Stimulated activated naive CD8-positive, alpha-beta T cell treated with anti-CD3 and anti-CD28 coated beads, Interleukin-15, Interleukin-2, amounts not matched to agents 100 U/mL and 50 U/mL, for 24 hours (primary cell): ENCODE results near the gene CATSPERZ.

Source experiments
- ATAC-seq: fragments of 150-1000 bp; cut with Tn5 transposase; one replicate; pipeline ENCODE4 v1.10.0; 2021
- DNase-seq: peaks from one replicate; pipeline ENCODE4 v3.0.0; 2021

The CATSPERZ gene

GRCh38 chr11:64299847-64300648 lies at the start of gene CATSPERZ:
Gene CATSPERZ, plus strand, starts transcription at chr11:64300358. Its CDS starts 53 bp downstream, at chr11:64300411.
- ATAC-seq (no peak), DNase-seq (no peak)

GRCh38 chr11:64250415-64251015 lies 49.6 kb upstream of the CATSPERZ start:
- ATAC-seq (no peak), DNase-seq (no peak)

GRCh38 chr11:64251016-64251752 lies 49.0 kb upstream of the CATSPERZ start, which contains the start of gene PLCB3:
Gene PLCB3, plus strand, starts transcription at chr11:64251530. Its CDS starts 120 bp downstream, at chr11:64251650.
- ATAC-seq (peak; percentile 67), DNase-seq (peak; percentile 75)

- ATAC-seq = no peak
These were observed 48.5 kb upstream of the CATSPERZ start for GRCh38 chr11:64251753-64252002.

GRCh38 chr11:64252003-64252872 lies 47.9 kb upstream of the CATSPERZ start:
- peak; percentile 52 for DNase-seq
- ATAC-seq = no peak

More at GRCh38 chr11:64251753-64252002, 48.5 kb upstream of the CATSPERZ start:
- DNase-seq = no peak

- no peak for DNase-seq
These were observed 47.1 kb upstream of the CATSPERZ start for GRCh38 chr11:64253043-64253442.

GRCh38 chr11:64253481-64253880 lies 46.7 kb upstream of the CATSPERZ start:
- DNase-seq (no peak), ATAC-seq (no peak)

More at GRCh38 chr11:64253043-64253442, 47.1 kb upstream of the CATSPERZ start:
- no peak for ATAC-seq

GRCh38 chr11:64254326-64254725 lies 45.8 kb upstream of the CATSPERZ start:
- no peak for DNase-seq
- no peak for ATAC-seq

- ATAC-seq = no peak
- no peak for DNase-seq
These were observed 44.7 kb upstream of the CATSPERZ start for GRCh38 chr11:64255135-64256128.

- ATAC-seq = no peak
These were observed 43.9 kb upstream of the CATSPERZ start for GRCh38 chr11:64256300-64256699.

GRCh38 chr11:64258356-64258755 lies 41.8 kb upstream of the CATSPERZ start:
- no peak for ATAC-seq
- DNase-seq = no peak

More at GRCh38 chr11:64256300-64256699, 43.9 kb upstream of the CATSPERZ start:
- DNase-seq = no peak

- no peak for ATAC-seq
These were observed 41.1 kb upstream of the CATSPERZ start for GRCh38 chr11:64258946-64259532.

GRCh38 chr11:64259533-64260067 lies 40.6 kb upstream of the CATSPERZ start:
- DNase-seq (no peak), ATAC-seq (peak; percentile 21)

More at GRCh38 chr11:64258946-64259532, 41.1 kb upstream of the CATSPERZ start:
- no peak for DNase-seq

GRCh38 chr11:64260147-64260708 lies 39.9 kb upstream of the CATSPERZ start:
- no peak for ATAC-seq
- DNase-seq = no peak

- DNase-seq = no peak
- ATAC-seq = no peak
These were observed 38.5 kb upstream of the CATSPERZ start for GRCh38 chr11:64261556-64262080.

GRCh38 chr11:64262271-64263002 lies 37.7 kb upstream of the CATSPERZ start:
- no peak for ATAC-seq
- no peak for DNase-seq

GRCh38 chr11:64263021-64263946 lies 36.9 kb upstream of the CATSPERZ start:
- DNase-seq (no peak), ATAC-seq (no peak)

GRCh38 chr11:64263947-64264317 lies 36.2 kb upstream of the CATSPERZ start:
- ATAC-seq (no peak), DNase-seq (no peak)
